Heart left ventricle (tissue), 16 donors: ENCODE measurements around the gene HOXB3. TPM values are rescaled to one million over a fixed set of nuclear protein-coding genes. Genes with fewer than 3 reads are reported as not detected.

ENCODE experiments used
- ATAC-seq, 4 donors: fragments of 200-7000 bp; cut with Tn5 transposase; one replicate each; pipeline ENCODE4 v1.9.1; 2020 to 2022; ENCODE audit warnings: moderate library complexity in 4 of 4, mild to moderate bottlenecking in 3 of 4, moderate number of reproducible peaks in 1 of 4
- DNase-seq, 5 donors: peaks; one replicate each; pipeline ENCODE4 v3.0.0-alpha.2; 2020
- H3K27ac ChIP-seq, 12 donors: fragments of 200-600 bp; sonication (generic) in 4 of 12; one replicate each; pipeline versions ENCODE4 v1.5.0 to v1.8.0; 2016 to 2022; ENCODE audit warnings: mild to moderate bottlenecking in 2 of 12
- H3K27me3 ChIP-seq, 9 donors: fragments of 200-600 bp; sonication (generic) in 2 of 9; one replicate each; pipeline versions ENCODE4 v1.5.1 to v1.8.0; 2016 to 2022; ENCODE audit warnings: mild to moderate bottlenecking in 3 of 9
- H3K36me3 ChIP-seq, 9 donors: fragments of 200-600 bp; sonication (generic) in 2 of 9; one replicate each; pipeline versions ENCODE4 v1.5.0 to v1.8.0; 2018 to 2022; ENCODE audit warnings: mild to moderate bottlenecking in 2 of 9
- H3K4me1 ChIP-seq, 12 donors: fragments of 200-600 bp; sonication (generic) in 4 of 12; one replicate each; pipeline versions ENCODE4 v1.5.0 to v1.8.0; 2016 to 2022; ENCODE audit warnings: mild to moderate bottlenecking in 3 of 12
- H3K4me3 ChIP-seq, 12 donors: fragments of 200-600 bp; sonication (generic) in 4 of 12; one replicate each; pipeline versions ENCODE4 v1.5.0 to v1.8.0; 2017 to 2022; ENCODE audit warnings: mild to moderate bottlenecking in 9 of 12, moderate library complexity in 4 of 12
- H3K9me3 ChIP-seq, 12 donors: fragments of 200-600 bp; sonication (generic) in 4 of 12; one replicate each; pipeline versions ENCODE4 v1.5.0 to v1.8.0; 2016 to 2022; ENCODE audit warnings: mild to moderate bottlenecking in 1 of 12
- CTCF ChIP-seq, 12 donors: fragments of 200-600 bp; sonication (generic) in 4 of 12; IDR thresholded peaks; one replicate each; pipeline versions ENCODE4 v1.5.0 to v1.8.0; 2018 to 2022; ENCODE audit warnings: antibody characterized with exemption in 12 of 12, mild to moderate bottlenecking in 5 of 12
- POLR2A ChIP-seq, 2 donors: fragments of 450-650 bp; IDR thresholded peaks; one replicate each; pipeline ENCODE4 v1.6.1; 2017; ENCODE audit warnings: antibody characterized with exemption in 2 of 2, mild to moderate bottlenecking in 2 of 2, moderate library complexity in 2 of 2
- whole genome bisulfite sequencing, 4 donors: extraction: QIAGEN DNeasy Blood & Tissue Kit in 2 of 4; methylation state at CpG; one replicate each; pipeline versions ENCODE4 v1.1.5 to v1.1.7; 2013 to 2018; 5-methylcytosine and 5-hydroxymethylcytosine counted together
- intact Hi-C, 10 donors: fragments of 100-400 bp; cut with DNase I; formaldehyde crosslinking; loops; one replicate each; pipeline versions ENCODE4 v1.11.1 to v1.14.2; 2022
- polyA plus RNA-seq, 2 donors: library from polyadenylated mRNA; stranded (reverse); fragments of 200-250 nt; gene quantifications; one replicate each; pipeline ENCODE4 v1.2.3, GENCODE V29; 2013
- total RNA-seq, 9 donors: library from RNA; depleted of rRNA in 2 of 9; stranded (reverse); fragments of >200 nt in 2 of 9; fragmentation: NEBNext Ultra II Directional in 3 of 9; extraction: Animal tissue kit (Norgen Biotek cat#: 25700) in 3 of 9; gene quantifications; one replicate each; pipeline versions ENCODE4 v1.1.0 to v1.2.4, GENCODE V29; 2016 to 2023
- donor health status: ischemic (EF 13 %, LVEDD 7.1; RV severe dilation, severe dysfunction).
- donor health status: healthy with polysubstance abuse.
- donor health status: DM: no; HTN: yes; CAD: no.
- donor health status: DM: no; HTN: no; CAD: no.
- donor health status: ischemic (EF 25% LVEDD 6.9; RV normal size, moderate dysfunction).
- donor health status: ischemic (EF 25% LVEDD 5.7; RV mildly dilated, moderate dysfunction).
- donor health status: healthy.
- donor health status: DM: yes; HTN: yes; CAD: no.
- donor health status: ischemic (EF 35%, LVEDD 5.7; RV mildly dilated, moderate dysfunction).
- donor health status: nonischemic (EF 11% LVEDD 7.7; RV severe dilation, severe dysfunction).
- donor health status: DM: yes; HTN: yes; CAD: no.
- donor health status: PGD.
- donor health status: ischemic (EF 29% LVEDD 5.4; RV normal size, mild dysfunction).
- donor health status: nonischemic (EF 23%, LVEDD 6.1; RV moderate dilation, normal function).

The HOXB3 gene
- total and polyA plus RNA-seq, 11 donors: 0.11 to 5.5 (median 2.0) TPM

DNA sequence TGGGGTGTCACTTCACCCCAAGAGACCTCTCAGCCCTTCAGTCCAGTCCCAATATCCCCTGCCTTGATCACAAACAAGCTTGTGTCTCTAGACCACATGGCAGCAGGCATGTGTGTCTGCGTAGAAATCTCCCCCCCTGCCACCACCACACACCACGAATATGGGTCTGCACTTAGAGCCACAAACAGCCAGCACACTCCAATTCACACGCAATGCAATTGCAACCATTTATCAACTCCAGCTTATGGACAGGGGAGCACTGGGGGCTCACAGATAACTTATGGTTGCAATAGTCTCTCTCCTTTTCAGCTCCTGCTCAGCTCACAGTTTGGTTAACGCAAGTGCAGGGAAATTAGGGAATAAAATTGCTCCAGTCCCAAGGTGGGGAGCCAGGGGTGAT lies 33.5 kb upstream of the HOXB3 start:
- Histone ChIP-seq H3K27me3 (peaks cover 81 to 100% (median 99%) of the 10 kb centered on the region in 9 donors), H3K9me3 (no peaks in the 10 kb centered on the region), H3K27ac (no peak overlapping the region), H3K4me1 (peaks cover 7 to 30% (median 21%) of the 10 kb centered on the region in 12 donors), H3K4me3 (no peak overlapping the region), H3K36me3 (no peaks in the 10 kb centered on the region)
- intact Hi-C loops: loop anchor here in 2 of 10 donors (5.0 to 10.0 kb wide), 2 partner anchors 271 to 459 kb away; no protein-coding TSS in a partner anchor
- TF ChIP-seq CTCF (IDR thresholded peaks at IDR 0.05) (no peak), POLR2A (IDR thresholded peaks at IDR 0.05) (no peak)
- DNase-seq (no peak), ATAC-seq (no peak)
- 13 to 24% (median 17%) methylated on average over 4 of the region's 4 CpGs for WGBS, 4 donors

GRCh38 chr17:48622857-48623256 lies 32.8 kb upstream of the HOXB3 start:
- no peak for ATAC-seq
- intact Hi-C loops: loop anchor here in 2 of 10 donors (5.0 to 10.0 kb wide), 2 partner anchors 271 to 458 kb away; no protein-coding TSS in a partner anchor
- H3K27me3 ChIP-seq: peaks cover 79 to 100% (median 99%) of the 10 kb centered on the region in 9 donors

DNA sequence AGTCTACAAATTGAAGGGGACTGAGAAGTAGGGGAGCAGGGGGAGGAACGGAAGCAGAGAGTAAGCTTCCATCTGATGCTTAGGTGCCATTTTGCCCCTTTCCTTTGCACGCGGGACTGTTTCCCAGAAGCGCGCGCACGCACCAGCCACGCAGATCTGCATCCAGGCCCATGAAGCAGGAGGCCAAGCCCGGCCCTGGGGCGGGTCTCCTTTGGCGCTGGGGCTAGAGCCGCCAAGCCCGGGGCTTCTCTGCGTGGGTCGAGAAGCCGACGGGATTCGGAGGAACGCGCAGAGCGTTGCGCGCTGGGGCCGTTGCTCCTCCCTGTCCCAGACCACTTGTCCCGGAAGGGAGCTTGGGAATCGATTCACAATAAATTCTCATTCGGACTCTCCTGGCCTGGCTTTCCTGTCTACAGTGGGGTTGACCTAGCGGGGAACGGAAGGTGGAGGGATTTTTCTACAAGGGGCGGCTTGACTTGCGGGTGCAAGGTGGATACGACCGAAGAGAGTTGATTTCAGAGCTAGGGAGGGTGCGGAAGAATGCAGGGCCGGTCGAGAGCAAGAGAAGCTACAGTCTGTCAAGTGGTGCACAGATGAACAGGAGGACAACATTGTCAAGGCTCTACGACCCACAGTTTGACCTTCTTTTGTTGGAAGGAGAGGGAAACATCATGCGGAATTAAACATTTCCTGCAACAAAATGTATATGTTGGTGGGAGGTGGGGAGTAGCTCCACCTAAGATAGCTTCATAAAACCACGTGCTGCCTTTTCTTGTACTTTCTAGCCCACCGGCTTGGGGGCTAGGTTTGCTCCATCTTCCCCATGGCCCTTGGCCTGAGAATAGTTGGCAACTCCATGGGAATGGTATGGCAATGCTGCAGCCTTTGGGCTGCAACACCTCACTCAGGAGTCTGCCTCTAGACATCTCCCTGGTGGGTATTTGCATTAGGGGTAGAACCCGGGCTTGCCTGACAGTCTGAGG lies 31.7 kb upstream of the HOXB3 start:
- no peak overlapping the region for H3K27ac ChIP-seq
- no peak for DNase-seq
- intact Hi-C loops: loop anchor here in 2 of 10 donors (5.0 to 10.0 kb wide), 2 partner anchors 269 to 457 kb away; no protein-coding TSS in a partner anchor
- 11 to 16% (median 14%) methylated on average over 41 of the region's 41 CpGs for WGBS, 4 donors
- TF ChIP-seq CTCF (IDR thresholded peaks at IDR 0.05) (no peak), POLR2A (IDR thresholded peaks at IDR 0.05) (no peak)
- no peaks in the 10 kb centered on the region for H3K36me3 ChIP-seq
- ATAC-seq: no peak
- no peak overlapping the region for H3K4me3 ChIP-seq
- no peaks in the 10 kb centered on the region for H3K9me3 ChIP-seq
- H3K27me3 ChIP-seq: peaks cover 79 to 100% (median 99%) of the 10 kb centered on the region in 9 donors
- H3K4me1 ChIP-seq: peaks cover 7 to 34% (median 19%) of the 10 kb centered on the region in 12 donors

More at GRCh38 chr17:48622857-48623256, 32.8 kb upstream of the HOXB3 start:
- no peaks in the 10 kb centered on the region for H3K36me3 ChIP-seq
- no peak overlapping the region for H3K27ac ChIP-seq
- H3K4me3 ChIP-seq: no peak overlapping the region
- no peaks in the 10 kb centered on the region for H3K9me3 ChIP-seq
- DNase-seq: no peak
- TF ChIP-seq POLR2A (IDR thresholded peaks at IDR 0.05) (no peak), CTCF (IDR thresholded peaks at IDR 0.05) (no peak)
- WGBS, 4 donors: 11 to 20% (median 15%) methylated on average over 11 of the region's 11 CpGs
- H3K4me1 ChIP-seq: peaks cover 7 to 36% (median 21%) of the 10 kb centered on the region in 12 donors
